GM12872 (cell line): ENCODE results near the gene PCDHGA7.

ENCODE experiments used
- TF ChIP-seq, protein P1 (sequence below): IDR thresholded peaks from 3 replicates; pipeline ENCODE4 v1.5.1; 2011; ENCODE audit warnings: low read depth, mild to moderate bottlenecking, low read length, moderate library complexity; ENCODE audit not compliant: insufficient read depth

The PCDHGA7 gene

DNA sequence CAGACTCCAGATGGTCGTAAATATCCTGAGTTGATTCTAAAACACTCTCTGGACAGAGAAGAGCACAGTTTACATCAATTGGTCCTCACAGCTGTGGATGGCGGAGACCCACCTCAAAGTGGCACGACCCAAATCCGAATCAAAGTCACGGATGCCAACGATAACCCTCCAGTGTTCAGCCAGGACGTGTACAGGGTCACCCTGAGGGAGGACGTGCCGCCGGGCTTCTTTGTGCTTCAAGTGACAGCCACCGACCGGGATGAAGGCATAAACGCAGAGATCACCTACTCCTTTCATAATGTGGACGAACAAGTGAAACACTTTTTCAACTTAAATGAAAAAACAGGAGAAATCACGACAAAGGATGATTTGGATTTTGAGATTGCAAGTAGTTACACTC, 21.9 kb upstream of the PCDHGA7 start:
- TF ChIP-seq, protein P1, sequence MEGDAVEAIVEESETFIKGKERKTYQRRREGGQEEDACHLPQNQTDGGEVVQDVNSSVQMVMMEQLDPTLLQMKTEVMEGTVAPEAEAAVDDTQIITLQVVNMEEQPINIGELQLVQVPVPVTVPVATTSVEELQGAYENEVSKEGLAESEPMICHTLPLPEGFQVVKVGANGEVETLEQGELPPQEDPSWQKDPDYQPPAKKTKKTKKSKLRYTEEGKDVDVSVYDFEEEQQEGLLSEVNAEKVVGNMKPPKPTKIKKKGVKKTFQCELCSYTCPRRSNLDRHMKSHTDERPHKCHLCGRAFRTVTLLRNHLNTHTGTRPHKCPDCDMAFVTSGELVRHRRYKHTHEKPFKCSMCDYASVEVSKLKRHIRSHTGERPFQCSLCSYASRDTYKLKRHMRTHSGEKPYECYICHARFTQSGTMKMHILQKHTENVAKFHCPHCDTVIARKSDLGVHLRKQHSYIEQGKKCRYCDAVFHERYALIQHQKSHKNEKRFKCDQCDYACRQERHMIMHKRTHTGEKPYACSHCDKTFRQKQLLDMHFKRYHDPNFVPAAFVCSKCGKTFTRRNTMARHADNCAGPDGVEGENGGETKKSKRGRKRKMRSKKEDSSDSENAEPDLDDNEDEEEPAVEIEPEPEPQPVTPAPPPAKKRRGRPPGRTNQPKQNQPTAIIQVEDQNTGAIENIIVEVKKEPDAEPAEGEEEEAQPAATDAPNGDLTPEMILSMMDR: no peak

DNA sequence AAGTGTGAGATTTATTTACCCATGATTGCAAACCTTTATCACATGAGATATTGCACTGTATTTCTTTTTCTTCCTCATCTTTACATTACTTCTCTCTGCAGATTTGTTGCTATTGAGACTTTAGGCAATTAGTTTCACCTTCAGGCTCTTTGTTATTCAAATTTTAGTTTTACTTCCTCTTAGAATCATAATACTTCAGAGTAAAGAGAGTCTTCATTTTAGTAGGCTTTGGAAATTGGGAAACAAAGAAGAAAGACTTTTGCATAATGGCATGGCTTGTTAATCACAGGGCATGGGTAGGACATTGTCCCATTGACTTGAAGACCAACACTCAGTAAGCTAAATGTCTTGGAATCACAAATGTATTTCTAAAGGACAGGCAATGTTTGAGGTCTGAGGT, 19.8 kb upstream of the PCDHGA7 start:
- TF ChIP-seq, protein P1: no peak

DNA sequence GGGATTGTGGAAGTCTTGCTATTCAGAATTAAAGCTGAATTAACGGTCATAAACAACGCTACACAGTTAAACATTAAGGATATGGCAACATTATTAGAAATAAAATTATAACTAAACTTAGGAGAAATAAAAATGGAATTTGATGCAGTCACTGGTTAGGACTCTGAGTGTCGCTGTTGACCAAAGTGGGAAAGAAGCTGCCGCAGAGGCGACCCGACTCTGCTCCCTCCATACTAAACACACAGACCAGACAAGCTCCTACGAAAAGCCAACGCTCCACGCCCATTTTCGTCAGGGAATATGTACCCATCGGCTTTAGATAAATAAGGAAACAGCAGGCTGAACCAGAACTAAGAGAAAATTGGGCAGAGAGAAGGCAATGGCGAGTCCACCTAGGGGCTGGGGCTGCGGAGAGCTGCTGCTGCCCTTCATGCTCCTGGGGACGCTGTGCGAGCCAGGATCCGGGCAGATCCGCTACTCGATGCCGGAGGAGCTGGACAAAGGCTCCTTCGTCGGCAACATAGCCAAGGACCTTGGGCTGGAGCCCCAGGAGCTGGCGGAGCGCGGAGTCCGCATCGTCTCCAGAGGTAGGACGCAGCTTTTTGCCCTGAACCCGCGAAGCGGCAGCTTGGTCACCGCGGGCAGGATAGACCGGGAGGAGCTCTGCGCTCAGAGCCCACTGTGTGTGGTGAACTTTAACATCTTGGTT, 18.4 kb upstream of the PCDHGA7 start, which contains the start of gene PCDHGA5:
Gene PCDHGA5, plus strand, starts transcription at position 211 of the 709 bp plus-strand sequence. Its CDS starts 169 bp downstream, at position 380.
- TF ChIP-seq, protein P1: no peak

DNA sequence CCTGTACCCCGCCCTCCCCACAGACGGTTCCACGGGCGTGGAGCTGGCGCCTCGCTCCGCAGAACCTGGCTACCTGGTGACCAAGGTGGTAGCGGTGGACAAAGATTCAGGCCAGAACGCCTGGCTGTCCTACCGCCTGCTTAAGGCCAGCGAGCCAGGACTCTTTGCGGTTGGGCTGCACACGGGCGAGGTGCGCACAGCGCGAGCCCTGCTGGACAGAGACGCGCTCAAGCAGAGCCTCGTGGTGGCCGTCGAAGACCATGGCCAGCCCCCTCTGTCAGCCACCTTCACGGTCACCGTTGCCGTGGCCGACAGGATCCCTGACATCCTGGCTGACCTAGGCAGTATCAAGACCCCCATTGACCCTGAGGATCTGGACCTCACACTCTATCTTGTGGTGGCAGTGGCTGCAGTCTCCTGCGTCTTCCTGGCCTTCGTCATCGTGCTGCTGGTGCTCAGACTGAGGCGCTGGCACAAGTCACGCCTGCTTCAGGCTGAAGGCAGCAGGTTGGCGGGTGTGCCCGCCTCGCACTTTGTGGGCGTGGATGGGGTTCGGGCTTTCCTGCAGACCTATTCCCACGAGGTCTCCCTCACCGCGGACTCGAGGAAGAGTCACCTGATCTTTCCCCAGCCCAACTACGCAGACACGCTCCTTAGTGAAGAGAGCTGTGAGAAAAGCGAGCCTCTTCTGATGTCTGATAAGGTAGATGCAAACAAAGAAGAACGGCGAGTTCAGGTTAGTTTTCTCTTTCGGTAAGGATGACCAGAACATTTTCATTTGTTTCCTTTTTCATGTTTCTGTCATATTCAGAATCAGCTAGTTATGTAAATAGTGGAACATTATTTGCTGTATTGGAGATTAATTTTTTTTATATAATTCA, 16.3 kb upstream of the PCDHGA7 start:
- TF ChIP-seq, protein P1: no peak

DNA sequence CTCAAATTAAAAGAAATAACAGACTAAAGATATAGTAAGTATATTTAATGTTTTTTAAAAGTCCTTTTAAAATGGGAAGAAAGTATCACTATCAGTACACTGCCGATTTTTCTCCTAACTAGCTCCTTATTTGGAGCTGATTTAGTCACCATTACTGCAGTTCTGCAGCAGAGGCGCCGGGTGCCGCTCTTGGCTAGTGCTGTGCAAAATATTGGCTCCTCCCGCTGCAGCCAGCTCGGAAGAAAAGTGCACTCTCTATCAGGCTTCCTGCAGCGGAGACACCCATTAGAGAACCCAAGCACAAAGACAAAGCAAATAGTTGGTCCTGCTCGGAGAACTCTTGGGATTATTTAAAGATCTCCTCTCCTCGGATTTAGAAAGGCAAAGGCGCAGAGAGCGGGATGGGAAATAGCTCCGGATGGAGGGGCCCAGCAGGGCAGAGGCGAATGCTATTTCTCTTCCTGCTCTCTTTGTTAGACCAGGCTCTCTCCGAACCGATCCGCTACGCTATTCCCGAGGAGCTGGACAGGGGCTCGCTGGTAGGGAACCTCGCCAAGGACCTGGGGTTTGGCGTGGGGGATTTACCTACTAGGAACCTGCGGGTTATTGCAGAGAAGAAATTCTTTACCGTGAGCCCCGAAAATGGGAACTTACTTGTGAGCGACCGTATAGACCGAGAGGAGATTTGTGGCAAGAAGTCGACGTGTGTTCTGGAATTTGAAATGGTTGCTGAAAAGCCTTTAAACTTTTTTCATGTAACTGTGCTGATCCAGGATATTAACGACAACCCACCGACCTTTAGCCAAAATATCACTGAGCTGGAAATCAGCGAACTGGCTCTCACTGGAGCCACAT, 12.3 kb upstream of the PCDHGA7 start, which contains the start of gene PCDHGB3:
Gene PCDHGB3, plus strand, starts transcription at position 249 of the 855 bp plus-strand sequence. Its CDS starts 153 bp downstream, at position 402.
- TF ChIP-seq, protein P1: peak; percentile 72

DNA sequence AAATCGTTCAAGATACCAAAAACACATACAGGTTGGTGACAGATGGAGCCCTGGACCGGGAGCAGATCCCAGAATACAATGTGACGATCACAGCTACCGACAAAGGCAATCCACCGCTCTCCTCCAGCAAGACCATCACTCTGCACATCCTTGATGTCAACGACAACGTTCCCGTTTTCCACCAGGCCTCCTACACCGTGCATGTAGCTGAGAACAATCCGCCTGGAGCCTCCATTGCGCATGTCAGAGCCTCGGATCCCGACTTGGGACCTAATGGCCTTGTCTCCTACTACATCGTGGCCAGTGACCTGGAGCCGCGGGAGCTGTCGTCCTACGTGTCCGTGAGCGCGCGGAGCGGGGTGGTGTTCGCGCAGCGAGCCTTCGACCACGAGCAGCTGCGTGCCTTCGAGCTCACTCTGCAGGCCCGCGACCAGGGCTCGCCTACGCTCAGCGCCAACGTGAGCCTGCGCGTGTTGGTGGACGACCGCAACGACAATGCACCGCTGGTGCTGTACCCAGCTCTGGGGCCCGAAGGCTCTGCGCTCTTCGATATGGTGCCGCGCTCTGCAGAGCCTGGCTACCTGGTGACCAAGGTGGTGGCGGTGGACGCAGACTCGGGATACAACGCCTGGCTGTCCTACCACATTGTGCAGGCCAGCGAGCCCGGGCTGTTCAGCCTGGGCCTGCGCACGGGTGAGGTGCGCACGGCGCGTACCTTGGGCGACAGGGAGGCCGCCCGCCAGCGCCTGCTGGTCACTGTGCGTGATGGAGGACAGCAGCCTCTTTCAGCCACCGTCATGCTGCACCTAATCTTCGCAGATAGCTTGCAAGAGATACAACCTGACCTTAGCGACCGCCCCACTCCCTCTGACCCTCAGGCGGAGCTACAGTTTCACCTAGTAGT, 10.7 kb upstream of the PCDHGA7 start:
- TF ChIP-seq, protein P1: no peak
